AG08396 (cell line): Measurements from ENCODE around the gene PPM1M.

ENCODE experiments used
- DNase-seq: peaks from one replicate; pipeline ENCODE4 v3.0.0; 2012; ENCODE audit warnings: low spot score, mixed read lengths

Gene PPM1M

DNA sequence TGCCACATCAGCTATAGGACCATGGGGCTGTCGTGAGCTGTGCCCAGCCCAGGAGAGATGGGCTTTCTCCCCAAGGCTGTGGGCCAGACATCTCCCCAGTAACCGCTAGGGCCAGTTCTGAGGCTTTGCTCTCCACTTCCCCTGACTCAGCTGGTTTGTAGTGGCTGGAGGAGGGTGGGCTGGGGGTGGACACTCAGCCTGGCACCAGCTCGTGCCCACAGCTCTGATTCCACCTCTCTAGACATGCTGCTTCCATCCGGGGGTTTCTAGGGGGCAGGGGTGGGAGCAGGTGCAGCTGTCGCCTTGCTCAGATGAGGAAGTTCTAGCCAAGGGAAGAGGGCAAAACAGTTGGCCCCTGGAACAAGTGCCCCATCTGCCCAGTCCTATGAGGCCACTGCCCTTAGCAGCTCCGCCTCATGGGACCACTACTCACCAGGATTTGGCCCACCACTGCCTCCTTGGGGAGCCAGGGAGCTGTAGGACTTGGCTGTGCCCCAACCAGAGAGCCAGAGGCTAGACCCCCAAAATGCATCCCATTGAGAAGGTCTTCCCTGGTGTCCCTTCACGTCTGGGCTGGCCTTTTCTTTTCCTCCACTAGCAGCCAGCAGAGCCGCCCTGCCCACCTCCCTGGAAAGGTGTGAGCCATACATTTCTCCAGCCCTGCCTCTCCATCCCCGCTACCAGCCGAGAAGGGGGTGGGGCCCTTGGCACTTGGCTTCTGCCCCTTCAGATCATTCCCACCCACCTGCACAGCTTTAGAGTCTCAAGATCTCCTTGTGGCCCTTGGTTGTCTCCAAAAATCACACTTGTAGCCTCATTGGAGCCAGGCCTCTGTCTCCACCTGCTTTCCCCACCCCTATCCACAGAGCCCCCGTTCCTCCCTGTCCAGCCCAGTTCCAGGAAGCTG, 51.9 kb downstream of the PPM1M start:
- no peak for DNase-seq

GRCh38 chr3:52298149-52299098, 52.9 kb downstream of the PPM1M start:
- DNase-seq, result no peak

GRCh38 chr3:52299247-52299878, 53.8 kb downstream of the PPM1M start:
- DNase-seq, result no peak
